Stimulated activated effector memory CD8-positive, alpha-beta T cell treated with anti-CD3 and anti-CD28 coated beads, Interleukin-12 subunit alpha, Interleukin-12 subunit beta, amount 100 ng/mL, for 72 hours (primary cell): ENCODE data around the gene MMP10.

Source experiments
- ATAC-seq: fragments of 150-1000 bp; cut with Tn5 transposase; 2 replicates; pipeline ENCODE4 v1.10.0; 2021
- DNase-seq, 2 donors: peaks; one replicate each; pipeline ENCODE4 v3.0.0; 2021 to 2022; ENCODE audit warnings: low spot score in 2 of 2
- H3K27ac Mint-ChIP-seq: one replicate; pipeline ENCODE4 v1.8.0; 2022; ENCODE audit warnings: mild to moderate bottlenecking, mixed read lengths
- H3K36me3 Mint-ChIP-seq: one replicate; pipeline ENCODE4 v1.8.0; 2022; ENCODE audit warnings: mild to moderate bottlenecking, mixed read lengths
- H3K4me1 Mint-ChIP-seq: one replicate; pipeline ENCODE4 v1.8.0; 2022; ENCODE audit warnings: mixed read lengths
- H3K4me3 Mint-ChIP-seq: one replicate; pipeline ENCODE4 v1.8.0; 2022; ENCODE audit warnings: mild to moderate bottlenecking, mixed read lengths
- H3K9me3 Mint-ChIP-seq: one replicate; pipeline ENCODE4 v1.8.0; 2022; ENCODE audit warnings: mixed read lengths

MMP10 gene

GRCh38 chr11:102793677-102794290, 13.4 kb upstream of the MMP10 start:
- DNase-seq: no peak
- no peaks in the 10 kb centered on the region for H3K4me1 Mint-ChIP-seq
- H3K9me3 Mint-ChIP-seq: no peaks in the 10 kb centered on the region
- no peak overlapping the region for H3K4me3 Mint-ChIP-seq
- no peaks in the 10 kb centered on the region for H3K36me3 Mint-ChIP-seq
- H3K27ac Mint-ChIP-seq: no peak overlapping the region
- no peak for ATAC-seq

DNA sequence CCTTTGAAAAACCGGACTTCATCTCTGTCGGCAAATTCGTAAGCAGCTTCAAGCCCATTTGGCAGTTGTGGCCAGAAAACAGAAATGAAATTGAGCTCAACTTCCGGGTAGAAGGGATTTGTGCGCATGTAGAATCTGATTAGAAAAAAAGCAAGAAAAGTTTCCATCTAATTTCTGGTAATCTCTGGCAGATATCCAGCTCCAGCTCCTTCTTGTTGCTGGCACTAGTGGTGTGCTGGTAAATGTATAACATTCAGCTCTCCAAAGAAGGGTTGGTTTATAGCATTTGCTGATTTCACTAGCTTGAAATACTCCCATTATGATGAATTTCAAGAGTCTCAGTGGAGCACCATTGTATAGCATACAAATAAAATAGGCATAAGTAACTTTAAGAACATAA, 12.2 kb upstream of the MMP10 start:
- Mint-ChIP-seq H3K4me1 (no peaks in the 10 kb centered on the region), H3K4me3 (no peak overlapping the region), H3K36me3 (no peaks in the 10 kb centered on the region), H3K27ac (no peak overlapping the region), H3K9me3 (no peaks in the 10 kb centered on the region)
- ATAC-seq (no peak), DNase-seq (no peak)

- Mint-ChIP-seq H3K4me3 (no peak overlapping the region), H3K9me3 (no peaks in the 10 kb centered on the region), H3K4me1 (no peaks in the 10 kb centered on the region), H3K36me3 (no peaks in the 10 kb centered on the region), H3K27ac (no peak overlapping the region)
- no peak for ATAC-seq
- DNase-seq: no peak
These were observed 11.0 kb upstream of the MMP10 start for GRCh38 chr11:102791271-102792036.

- H3K4me1 Mint-ChIP-seq: no peaks in the 10 kb centered on the region
- no peak for DNase-seq
- no peak overlapping the region for H3K27ac Mint-ChIP-seq
- no peaks in the 10 kb centered on the region for H3K36me3 Mint-ChIP-seq
- H3K4me3 Mint-ChIP-seq: no peak overlapping the region
- ATAC-seq: no peak
- no peaks in the 10 kb centered on the region for H3K9me3 Mint-ChIP-seq
These were observed 8.0 kb upstream of the MMP10 start for GRCh38 chr11:102788334-102788995.

DNA sequence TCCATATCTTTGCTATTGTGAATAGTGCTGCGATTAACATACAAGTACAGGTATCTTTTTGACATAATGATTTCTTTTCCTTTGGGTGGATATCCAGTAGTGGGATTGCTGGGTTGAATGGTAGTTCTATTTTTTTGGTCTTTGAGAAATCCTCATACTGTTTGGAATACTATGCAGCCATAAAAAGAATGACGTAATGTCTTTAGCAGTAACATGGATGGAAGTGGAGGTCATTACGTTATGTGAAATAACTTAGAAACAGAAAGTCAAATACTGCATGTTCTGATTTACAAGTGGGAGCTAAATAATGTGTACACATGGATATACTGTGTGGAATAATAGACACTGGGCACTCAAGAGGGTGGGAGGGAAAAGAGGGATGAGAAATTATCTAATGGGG, 4.0 kb upstream of the MMP10 start:
- Mint-ChIP-seq H3K4me3 (no peak overlapping the region), H3K9me3 (no peaks in the 10 kb centered on the region), H3K4me1 (no peaks in the 10 kb centered on the region), H3K36me3 (no peaks in the 10 kb centered on the region), H3K27ac (no peak overlapping the region)
- DNase-seq (no peak), ATAC-seq (no peak)

- DNase-seq (no peak), ATAC-seq (no peak)
- no peaks in the 10 kb centered on the region for H3K9me3 Mint-ChIP-seq
- H3K27ac Mint-ChIP-seq: no peak overlapping the region
- no peaks in the 10 kb centered on the region for H3K36me3 Mint-ChIP-seq
- H3K4me1 Mint-ChIP-seq: no peaks in the 10 kb centered on the region
- no peak overlapping the region for H3K4me3 Mint-ChIP-seq
These were observed 3.3 kb upstream of the MMP10 start for GRCh38 chr11:102783720-102784119.

GRCh38 chr11:102783016-102783415, 2.6 kb upstream of the MMP10 start:
- no peak for ATAC-seq
- no peaks in the 10 kb centered on the region for H3K9me3 Mint-ChIP-seq
- no peak for DNase-seq
- H3K4me3 Mint-ChIP-seq: no peak overlapping the region
- H3K27ac Mint-ChIP-seq: no peak overlapping the region
- H3K4me1 Mint-ChIP-seq: no peaks in the 10 kb centered on the region
- no peaks in the 10 kb centered on the region for H3K36me3 Mint-ChIP-seq

DNA sequence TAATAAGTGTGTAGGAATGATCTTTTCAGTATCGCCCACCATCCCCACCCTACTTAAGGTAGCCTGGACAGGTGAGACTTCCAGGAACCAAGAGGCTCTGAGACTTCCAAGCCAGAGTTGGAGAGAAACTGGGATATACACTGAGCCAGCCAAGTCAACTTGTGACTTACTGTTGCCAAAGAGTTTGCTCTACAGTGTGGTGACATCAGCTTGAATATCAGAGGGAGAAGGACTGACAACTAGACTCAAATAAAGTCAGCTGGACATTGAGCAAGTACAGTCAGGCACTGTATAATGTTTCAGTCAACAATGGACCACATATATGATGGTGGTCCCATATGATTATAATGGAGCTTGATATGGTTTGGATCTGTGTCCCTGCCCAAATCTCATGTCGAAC, 1.2 kb upstream of the MMP10 start:
- Mint-ChIP-seq H3K4me3 (no peak overlapping the region), H3K9me3 (no peaks in the 10 kb centered on the region), H3K36me3 (no peaks in the 10 kb centered on the region), H3K4me1 (no peaks in the 10 kb centered on the region), H3K27ac (no peak overlapping the region)
- no peak for ATAC-seq
- DNase-seq: no peak

DNA sequence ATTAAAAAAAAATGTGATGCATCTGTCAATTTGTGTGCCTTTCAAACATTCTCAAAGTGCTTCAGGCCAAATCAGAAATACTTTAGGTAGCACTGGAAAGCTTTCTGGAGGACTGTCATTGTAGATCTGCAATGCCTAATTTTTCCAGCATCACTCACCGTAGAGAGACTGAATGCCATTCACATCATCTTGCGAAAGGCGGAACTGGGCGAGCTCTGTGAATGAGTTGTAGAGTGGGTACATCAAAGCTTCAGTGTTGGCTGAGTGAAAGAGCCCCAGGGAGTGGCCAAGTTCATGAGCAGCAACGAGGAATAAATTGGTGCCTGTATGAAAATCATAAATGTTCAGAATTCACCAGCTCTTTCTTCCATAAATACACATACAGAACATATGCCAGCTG, 4.0 kb downstream of the MMP10 start:
- no peaks in the 10 kb centered on the region for H3K4me1 Mint-ChIP-seq
- H3K36me3 Mint-ChIP-seq: no peaks in the 10 kb centered on the region
- no peak overlapping the region for H3K27ac Mint-ChIP-seq
- ATAC-seq: no peak
- H3K4me3 Mint-ChIP-seq: no peak overlapping the region
- DNase-seq: no peak
- no peaks in the 10 kb centered on the region for H3K9me3 Mint-ChIP-seq

GRCh38 chr11:102773386-102773785, 7.0 kb downstream of the MMP10 start:
- H3K4me1 Mint-ChIP-seq: no peaks in the 10 kb centered on the region
- no peaks in the 10 kb centered on the region for H3K36me3 Mint-ChIP-seq
- no peaks in the 10 kb centered on the region for H3K9me3 Mint-ChIP-seq
- DNase-seq (no peak), ATAC-seq (no peak)
- no peak overlapping the region for H3K27ac Mint-ChIP-seq
- no peak overlapping the region for H3K4me3 Mint-ChIP-seq

GRCh38 chr11:102771351-102771750, 9.1 kb downstream of the MMP10 start:
- H3K4me1 Mint-ChIP-seq: no peaks in the 10 kb centered on the region
- DNase-seq (no peak), ATAC-seq (no peak)
- H3K9me3 Mint-ChIP-seq: no peaks in the 10 kb centered on the region
- no peaks in the 10 kb centered on the region for H3K36me3 Mint-ChIP-seq
- no peak overlapping the region for H3K4me3 Mint-ChIP-seq
- no peak overlapping the region for H3K27ac Mint-ChIP-seq

GRCh38 chr11:102770191-102770590, 10.2 kb downstream of the MMP10 start:
- H3K27ac Mint-ChIP-seq: no peak overlapping the region
- no peak for DNase-seq
- H3K4me1 Mint-ChIP-seq: no peaks in the 10 kb centered on the region
- no peak overlapping the region for H3K4me3 Mint-ChIP-seq
- H3K9me3 Mint-ChIP-seq: no peaks in the 10 kb centered on the region
- no peak for ATAC-seq
- H3K36me3 Mint-ChIP-seq: no peaks in the 10 kb centered on the region

DNA sequence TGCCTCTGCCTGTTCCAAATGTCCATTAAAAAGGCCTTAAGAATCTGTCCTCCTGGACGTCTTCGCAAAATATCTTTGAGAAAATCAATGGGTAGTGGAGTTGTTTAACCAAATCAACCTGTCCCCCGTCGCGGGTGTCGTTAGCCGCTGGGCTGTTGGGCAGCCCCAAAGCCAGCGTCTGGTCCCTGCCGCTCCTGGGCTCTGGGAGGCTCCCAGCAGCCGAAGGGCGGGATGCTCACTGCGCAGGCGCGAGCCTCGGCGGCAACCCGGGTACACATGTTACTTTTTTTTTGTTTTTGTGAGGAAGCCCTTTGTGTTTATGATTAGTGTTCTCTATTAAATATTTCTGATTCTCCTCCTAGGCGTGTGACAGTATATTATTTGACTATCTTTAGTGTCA, 12.6 kb downstream of the MMP10 start:
- Mint-ChIP-seq H3K27ac (no peak overlapping the region), H3K9me3 (no peaks in the 10 kb centered on the region), H3K4me3 (no peak overlapping the region), H3K4me1 (no peaks in the 10 kb centered on the region), H3K36me3 (no peaks in the 10 kb centered on the region)
- ATAC-seq (no peak), DNase-seq (no peak)

DNA sequence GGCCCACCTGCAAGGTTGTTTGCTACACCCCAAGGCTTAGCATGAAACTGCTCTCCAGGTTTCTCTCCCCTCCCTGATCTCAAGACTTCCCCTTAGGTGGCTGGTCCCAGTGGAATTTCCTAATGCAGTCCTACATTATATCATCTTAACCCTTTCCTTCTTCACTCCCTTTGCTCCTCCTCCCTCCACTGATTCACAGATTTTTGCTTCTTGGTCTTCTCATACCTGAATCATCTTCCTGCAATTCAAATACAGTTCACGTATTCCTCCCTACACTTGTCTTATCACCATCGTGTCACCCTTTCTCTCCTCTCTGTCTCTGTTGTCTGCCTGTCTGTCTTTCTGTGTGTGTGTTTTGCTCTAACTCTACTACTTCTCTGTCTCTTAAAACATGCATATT, 17.0 kb downstream of the MMP10 start:
- Mint-ChIP-seq H3K4me1 (no peaks in the 10 kb centered on the region), H3K27ac (no peak overlapping the region), H3K36me3 (no peaks in the 10 kb centered on the region), H3K4me3 (no peak overlapping the region), H3K9me3 (no peaks in the 10 kb centered on the region)
- ATAC-seq (no peak), DNase-seq (no peak)

DNA sequence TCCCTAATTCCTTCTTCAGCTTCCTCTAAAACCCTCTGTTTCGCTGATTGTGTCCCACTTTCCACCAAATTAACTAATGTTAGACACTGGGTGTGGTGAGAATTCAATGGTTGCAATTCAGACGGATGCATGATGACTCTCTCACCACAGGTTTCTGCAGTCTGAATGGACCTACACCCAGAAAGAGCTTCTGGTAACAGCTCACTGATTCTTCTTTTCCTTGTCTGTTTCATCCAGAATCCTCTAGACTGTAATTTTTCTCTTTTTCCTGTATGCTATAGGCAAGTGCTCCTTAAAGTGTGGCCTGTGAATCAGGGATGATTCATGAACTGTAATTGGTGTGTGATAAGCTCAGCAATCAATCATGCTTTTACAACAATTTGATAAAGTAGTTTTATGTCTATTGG, 18.1 kb downstream of the MMP10 start:
- Mint-ChIP-seq H3K36me3 (no peaks in the 10 kb centered on the region), H3K9me3 (no peaks in the 10 kb centered on the region), H3K27ac (no peak overlapping the region), H3K4me1 (no peaks in the 10 kb centered on the region), H3K4me3 (no peak overlapping the region)
- DNase-seq (no peak), ATAC-seq (peak; percentile 33)

DNA sequence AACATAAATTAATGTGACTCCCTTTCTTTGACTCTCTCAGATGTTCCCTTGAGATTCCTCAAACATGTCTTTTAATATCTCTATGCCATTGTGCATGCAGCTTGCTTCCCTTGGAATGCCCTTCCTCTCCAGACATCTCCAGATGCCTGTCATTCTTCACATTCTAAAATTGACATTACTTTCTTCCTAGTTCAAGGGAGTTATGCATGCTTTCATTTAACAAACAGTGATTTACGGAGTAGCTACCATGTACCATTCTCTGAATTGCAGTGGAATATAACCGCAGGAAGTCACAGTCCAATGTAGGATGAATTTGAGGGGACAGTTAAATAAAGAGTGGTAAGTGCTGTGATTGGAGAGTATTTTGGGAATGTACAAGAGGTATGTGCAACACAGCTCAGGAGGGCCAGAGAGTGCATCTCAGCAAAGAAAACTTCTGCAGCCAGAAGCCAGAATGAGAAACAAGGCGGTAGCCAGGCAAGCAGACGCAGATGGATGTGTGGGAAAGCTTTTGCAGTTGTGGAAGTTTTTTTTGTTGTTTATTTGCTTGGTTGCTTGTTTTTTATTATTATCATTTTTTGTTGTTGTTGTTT, 18.7 kb downstream of the MMP10 start:
- H3K27ac Mint-ChIP-seq: no peak overlapping the region
- no peaks in the 10 kb centered on the region for H3K36me3 Mint-ChIP-seq
- no peak overlapping the region for H3K4me3 Mint-ChIP-seq
- H3K4me1 Mint-ChIP-seq: no peaks in the 10 kb centered on the region
- no peak for ATAC-seq
- H3K9me3 Mint-ChIP-seq: no peaks in the 10 kb centered on the region
- no peak for DNase-seq
